ENCODE data around the gene TTC7B.

DNA sequence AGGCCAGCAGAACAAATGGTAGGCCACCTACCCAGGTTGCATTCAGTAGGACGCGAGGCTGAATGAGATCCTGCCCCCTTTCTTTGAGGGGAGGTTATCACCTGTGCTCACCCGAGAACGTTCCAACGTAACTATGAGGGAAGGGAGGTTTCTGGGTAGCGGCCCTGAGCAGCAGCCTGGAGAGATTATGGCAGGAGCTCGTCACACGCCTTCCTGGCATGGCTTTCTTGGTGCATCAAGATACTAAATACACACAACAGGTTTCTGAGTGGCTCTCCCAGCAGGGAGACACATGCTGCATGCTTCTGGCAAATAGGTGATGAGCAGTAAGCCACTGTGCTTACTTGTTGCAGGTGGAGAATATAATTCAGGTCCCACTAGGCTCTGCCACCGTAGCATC is 271.7 kb downstream of the TTC7B start:
- TF ChIP-seq CTCF (IDR thresholded peaks at IDR 0.05; ENCODE audit: low read length) (no peak), EZH2 (IDR thresholded peaks at IDR 0.05; ENCODE audit: borderline replicate concordance, low read length) (no peak)
